Tongue (tissue), 2 donors: ENCODE measurements around the gene NEK1. TPM values are rescaled to one million over a fixed set of nuclear protein-coding genes. Genes with fewer than 3 reads are reported as not detected.
"Not testable (repeated sequence)": the region's sequence is repeated elsewhere in the genome, so short reads cannot be mapped to it uniquely, and the experiment has no call there.

Source experiments
- DNase-seq: peaks from one replicate; pipeline ENCODE4 v3.0.0-alpha.2; 2015
- total RNA-seq: library from RNA; depleted of rRNA; stranded (reverse); fragments of >200 nt; gene quantifications from one replicate; pipeline ENCODE4 v1.2.3, GENCODE V29; 2014

NEK1 gene
- total RNA-seq, 1 donor from 2014 or later: 16.6 TPM

GRCh38 chr4:169494234-169494633 lies 118.1 kb downstream of the NEK1 start:
- DNase-seq: not testable (repeated sequence)

- no peak for DNase-seq
Measured at GRCh38 chr4:169493164-169493524, 119.2 kb downstream of the NEK1 start.

- peak; percentile 34 for DNase-seq
Measured at GRCh38 chr4:169492436-169493163, 119.8 kb downstream of the NEK1 start.

- DNase-seq: no peak
Measured at GRCh38 chr4:169491211-169491610, 121.2 kb downstream of the NEK1 start.

- DNase-seq: no peak
Measured at GRCh38 chr4:169489306-169489705, 123.1 kb downstream of the NEK1 start.

GRCh38 chr4:169485791-169486742 lies 126.3 kb downstream of the NEK1 start:
- peak; percentile 80 for DNase-seq

- no peak for DNase-seq
Measured at GRCh38 chr4:169485086-169485485, 127.3 kb downstream of the NEK1 start.

- DNase-seq: no peak
Measured at GRCh38 chr4:169484485-169484884, 127.9 kb downstream of the NEK1 start.

GRCh38 chr4:169464080-169464479 lies 148.3 kb downstream of the NEK1 start:
- no peak for DNase-seq

GRCh38 chr4:169460081-169460480 lies 152.3 kb downstream of the NEK1 start:
- DNase-seq: no peak

GRCh38 chr4:169458575-169458974 lies 153.8 kb downstream of the NEK1 start:
- DNase-seq: no peak

- DNase-seq: not testable (repeated sequence)
Measured at GRCh38 chr4:169452644-169453043, 159.7 kb downstream of the NEK1 start.

GRCh38 chr4:169448935-169449334 lies 163.4 kb downstream of the NEK1 start:
- not testable (repeated sequence) for DNase-seq

- DNase-seq: no peak
Measured at GRCh38 chr4:169446824-169447223, 165.6 kb downstream of the NEK1 start.

- no peak for DNase-seq
Measured at GRCh38 chr4:169443748-169444147, 168.6 kb downstream of the NEK1 start.

GRCh38 chr4:169440446-169440845 lies 171.9 kb downstream of the NEK1 start:
- DNase-seq: no peak

GRCh38 chr4:169439244-169439643 lies 173.1 kb downstream of the NEK1 start:
- peak; percentile 49 for DNase-seq

GRCh38 chr4:169438057-169438480 lies 174.3 kb downstream of the NEK1 start:
- DNase-seq: no peak

- DNase-seq: no peak
Measured at GRCh38 chr4:169437299-169438047, 174.9 kb downstream of the NEK1 start.

- DNase-seq: no peak
Measured at GRCh38 chr4:169436734-169437133, 175.6 kb downstream of the NEK1 start.

- no peak for DNase-seq
Measured at GRCh38 chr4:169428376-169428775, 184.0 kb downstream of the NEK1 start.

GRCh38 chr4:169427727-169428126 lies 184.7 kb downstream of the NEK1 start:
- DNase-seq: not testable (repeated sequence)

- DNase-seq: no peak
Measured at GRCh38 chr4:169420291-169420690, 192.1 kb downstream of the NEK1 start.
